Cerebellar nuclear complex (tissue), 1 donor: Measurements from ENCODE around the gene SURF4.
"Not testable (repeated sequence)": the region's sequence is repeated elsewhere in the genome, so short reads cannot be mapped to it uniquely, and the experiment has no call there.

Experiments used
- DNase-seq, 2 experiments: peaks; one replicate each; lab custom pipeline; 2025; lab: John Stamatoyannopoulos, UW

The SURF4 gene

GRCh38 chr9:133397370-133397769, 21.5 kb upstream of the SURF4 start:
- DNase-seq: no peak

- DNase-seq: no peak
These were observed 21.1 kb upstream of the SURF4 start for GRCh38 chr9:133396952-133397351.

GRCh38 chr9:133394687-133395271, 18.9 kb upstream of the SURF4 start:
- no peak for DNase-seq

- DNase-seq: no peak
These were observed 17.5 kb upstream of the SURF4 start for GRCh38 chr9:133393399-133393798.

GRCh38 chr9:133392308-133392707, 16.4 kb upstream of the SURF4 start:
- DNase-seq: not testable (repeated sequence)

GRCh38 chr9:133391449-133391848, 15.6 kb upstream of the SURF4 start:
- DNase-seq: not testable (repeated sequence)

- no peak for DNase-seq
These were observed 14.9 kb upstream of the SURF4 start for GRCh38 chr9:133390713-133391112.

GRCh38 chr9:133389562-133389961, 13.7 kb upstream of the SURF4 start:
- DNase-seq: no peak

GRCh38 chr9:133389025-133389557, 13.2 kb upstream of the SURF4 start:
- no peak for DNase-seq

GRCh38 chr9:133387680-133388079, 11.8 kb upstream of the SURF4 start:
- no peak for DNase-seq

- DNase-seq: no peak
These were observed 10.5 kb upstream of the SURF4 start for GRCh38 chr9:133386338-133386737.

GRCh38 chr9:133385452-133385851, 9.6 kb upstream of the SURF4 start:
- DNase-seq: no peak

GRCh38 chr9:133384736-133385321, 9.0 kb upstream of the SURF4 start:
- DNase-seq: no peak

GRCh38 chr9:133383438-133383837, 7.6 kb upstream of the SURF4 start:
- no peak for DNase-seq

- DNase-seq: no peak
These were observed 6.8 kb upstream of the SURF4 start for GRCh38 chr9:133382507-133383141.

GRCh38 chr9:133380734-133381133, 4.9 kb upstream of the SURF4 start:
- DNase-seq: no peak

GRCh38 chr9:133379153-133380086, 3.6 kb upstream of the SURF4 start:
- DNase-seq: no peak

- DNase-seq: no peak
These were observed 2.6 kb upstream of the SURF4 start for GRCh38 chr9:133378408-133378962.

- no peak for DNase-seq
These were observed 1.9 kb upstream of the SURF4 start for GRCh38 chr9:133377721-133378216.

GRCh38 chr9:133377280-133377679, 1.4 kb upstream of the SURF4 start:
- DNase-seq: not testable (repeated sequence)

GRCh38 chr9:133375116-133375723, 640 bp downstream of the SURF4 start:
- DNase-seq: no peak
